MV-4-11 (cell line): ENCODE results near the gene HNRNPD.
"Not testable (repeated sequence)": the region's sequence is repeated elsewhere in the genome, so short reads cannot be mapped to it uniquely, and the experiment has no call there.

Experiments used
- DNase-seq: peaks from one replicate; lab custom pipeline; 2025; lab: John Stamatoyannopoulos, UW

HNRNPD gene, protein sequence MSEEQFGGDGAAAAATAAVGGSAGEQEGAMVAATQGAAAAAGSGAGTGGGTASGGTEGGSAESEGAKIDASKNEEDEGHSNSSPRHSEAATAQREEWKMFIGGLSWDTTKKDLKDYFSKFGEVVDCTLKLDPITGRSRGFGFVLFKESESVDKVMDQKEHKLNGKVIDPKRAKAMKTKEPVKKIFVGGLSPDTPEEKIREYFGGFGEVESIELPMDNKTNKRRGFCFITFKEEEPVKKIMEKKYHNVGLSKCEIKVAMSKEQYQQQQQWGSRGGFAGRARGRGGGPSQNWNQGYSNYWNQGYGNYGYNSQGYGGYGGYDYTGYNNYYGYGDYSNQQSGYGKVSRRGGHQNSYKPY

DNA sequence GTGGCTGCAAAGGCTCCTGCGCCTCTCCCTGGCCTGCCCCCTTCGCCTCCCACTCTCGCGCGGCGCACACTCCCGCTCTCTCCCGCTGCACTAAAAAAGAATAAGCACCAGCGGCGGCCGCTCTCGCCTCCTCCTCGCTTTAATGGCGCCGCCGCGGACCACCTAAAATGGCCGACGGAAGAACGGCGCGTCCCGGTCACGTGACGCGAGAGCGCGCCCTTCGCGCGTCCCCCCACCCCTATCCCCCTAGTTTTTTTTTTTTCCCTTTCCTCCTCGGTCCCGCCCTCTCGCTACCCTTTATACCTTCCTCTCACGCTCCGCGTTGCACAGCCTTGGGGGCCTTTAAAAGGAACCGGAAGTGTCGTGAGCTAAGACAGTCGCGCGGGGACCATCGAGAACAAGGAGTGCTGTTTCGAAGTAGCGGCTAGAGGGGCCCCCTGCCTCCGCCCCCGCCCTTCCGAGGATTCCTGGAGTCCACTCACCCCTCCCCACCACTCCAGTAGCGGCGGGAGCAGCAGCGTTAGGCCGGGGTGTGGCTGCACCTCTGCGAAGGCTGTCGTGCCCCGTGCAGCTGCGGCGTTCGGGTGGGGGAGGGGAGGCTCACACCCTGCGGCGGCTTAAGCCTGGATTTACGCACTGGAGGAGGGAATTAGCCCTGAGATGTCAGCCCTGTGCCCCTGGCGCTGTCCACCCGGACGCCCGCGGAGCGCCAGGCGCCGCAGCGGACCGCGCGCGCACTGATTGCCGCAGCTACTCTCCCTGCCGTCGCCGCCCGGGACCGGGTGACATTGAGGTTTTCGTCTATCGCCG is at the start of gene HNRNPD:
Gene HNRNPD (minus strand): TSS at position 176 of the 810 bp plus-strand sequence. CDS start 313 bp downstream, outside the sequence.
- DNase-seq = peak; percentile 99

DNA sequence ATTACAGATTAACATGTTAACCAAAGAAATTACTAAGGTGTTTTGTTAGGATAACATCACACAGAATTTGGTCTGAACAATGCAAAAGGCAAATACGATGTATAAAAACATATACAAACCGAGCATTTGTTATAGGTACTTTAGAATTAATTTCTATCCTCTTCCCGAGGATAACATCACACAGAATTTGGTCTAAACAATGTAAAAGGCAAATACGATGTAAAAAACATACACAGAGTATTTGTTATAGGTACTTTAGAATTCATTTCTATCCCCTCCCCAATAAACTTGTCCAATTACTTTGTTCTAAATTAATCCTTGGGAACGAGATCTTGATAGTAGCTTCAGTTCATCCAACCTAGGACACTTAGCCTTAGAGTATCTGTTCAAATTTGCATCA is 48.8 kb upstream of the HNRNPD start:
- DNase-seq = no peak

DNA sequence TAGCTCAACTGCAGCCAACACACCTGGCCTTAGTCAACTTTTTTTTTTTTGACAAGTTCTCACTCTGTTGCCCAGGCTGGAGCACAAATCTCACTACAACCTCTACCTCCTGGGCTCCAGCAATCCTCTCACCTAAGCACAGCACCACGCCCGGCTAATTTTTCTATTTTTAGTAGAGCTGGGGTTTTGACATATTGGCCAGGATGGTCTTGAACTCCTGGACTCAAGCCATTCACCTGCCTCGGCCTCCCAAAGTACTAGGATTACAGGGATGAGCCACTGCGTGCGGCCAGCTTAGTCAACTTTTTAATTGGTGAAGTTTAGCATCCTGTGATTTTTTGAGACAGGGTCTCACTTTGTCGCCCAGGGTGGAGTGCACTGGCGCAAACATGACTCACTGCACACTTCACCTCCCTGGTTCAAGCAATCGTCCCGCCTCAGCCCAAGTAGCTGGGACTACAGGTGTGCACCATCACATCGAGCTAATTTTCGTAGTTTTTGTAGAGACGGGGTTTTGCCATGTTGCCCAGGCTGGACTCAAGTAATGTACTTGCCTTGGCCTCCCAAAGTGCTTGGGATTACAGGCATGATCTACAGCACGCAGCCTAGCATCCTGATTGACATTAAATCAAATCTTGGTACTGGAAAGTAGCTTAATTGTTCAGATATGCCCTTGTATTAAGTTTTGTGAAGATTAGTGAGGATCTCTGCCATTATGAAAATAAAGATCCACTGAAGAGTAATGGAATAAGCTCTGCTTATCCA is 48.2 kb upstream of the HNRNPD start:
- no peak for DNase-seq

DNA sequence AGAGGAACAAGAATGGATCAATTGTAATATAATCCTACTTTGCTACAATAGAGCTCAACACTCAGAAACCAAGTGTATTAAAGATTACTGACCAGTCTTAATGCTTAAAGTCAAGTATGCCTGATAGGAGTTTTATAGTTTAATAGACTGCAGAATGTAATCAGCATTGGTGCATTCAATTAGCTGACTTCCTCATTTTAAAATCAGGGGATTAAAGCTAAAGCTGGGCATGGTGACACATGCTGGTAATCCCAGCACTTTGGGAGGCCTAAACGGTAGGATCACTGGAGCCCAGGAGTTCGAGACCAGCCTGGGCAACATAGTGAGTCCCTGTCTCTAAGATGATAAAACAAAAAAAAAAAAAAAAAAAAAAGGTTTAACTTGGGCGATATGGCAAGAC is 45.7 kb upstream of the HNRNPD start:
- DNase-seq = peak; percentile 79

DNA sequence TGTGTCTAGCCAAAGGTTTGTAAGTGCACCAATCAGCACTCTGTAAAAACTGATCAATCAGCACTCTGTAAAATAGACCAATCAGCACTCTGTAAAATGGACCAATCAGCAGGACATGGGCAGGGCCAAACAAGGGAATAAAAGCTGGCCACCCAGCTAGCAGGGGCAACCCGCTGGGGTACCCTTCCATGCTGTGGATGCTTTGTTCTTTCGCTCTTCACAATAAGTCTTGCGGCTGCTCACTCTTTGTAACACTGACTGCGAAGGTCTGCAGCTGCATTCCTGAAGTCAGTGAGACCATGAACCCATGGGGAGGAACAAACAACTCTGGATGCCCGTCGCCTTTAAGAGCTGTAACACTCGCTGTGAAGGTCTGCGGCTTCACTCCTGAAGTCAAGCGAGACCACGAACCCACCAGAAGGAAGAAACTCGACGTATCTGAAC is 42.2 kb upstream of the HNRNPD start:
- DNase-seq = no peak

DNA sequence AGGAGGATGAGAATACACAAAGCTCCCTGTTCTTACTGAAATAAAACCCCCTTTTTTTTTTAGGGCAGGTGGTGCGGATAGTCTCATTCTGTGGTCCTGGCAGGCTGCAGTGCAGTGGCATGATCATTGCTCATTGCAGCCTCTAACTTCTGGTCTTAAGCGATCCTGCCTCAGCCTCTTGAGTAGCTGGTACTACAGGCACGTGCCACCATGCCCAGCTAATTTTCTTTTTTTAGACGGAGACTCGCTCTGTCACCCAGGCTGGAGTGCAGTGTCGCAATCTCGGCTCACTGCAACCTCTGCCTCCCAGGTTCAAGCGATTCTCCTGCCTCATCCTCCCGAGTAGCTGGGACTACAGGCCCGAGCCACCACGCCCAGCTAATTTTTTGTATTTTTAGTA is 41.3 kb upstream of the HNRNPD start:
- DNase-seq = not testable (repeated sequence)

DNA sequence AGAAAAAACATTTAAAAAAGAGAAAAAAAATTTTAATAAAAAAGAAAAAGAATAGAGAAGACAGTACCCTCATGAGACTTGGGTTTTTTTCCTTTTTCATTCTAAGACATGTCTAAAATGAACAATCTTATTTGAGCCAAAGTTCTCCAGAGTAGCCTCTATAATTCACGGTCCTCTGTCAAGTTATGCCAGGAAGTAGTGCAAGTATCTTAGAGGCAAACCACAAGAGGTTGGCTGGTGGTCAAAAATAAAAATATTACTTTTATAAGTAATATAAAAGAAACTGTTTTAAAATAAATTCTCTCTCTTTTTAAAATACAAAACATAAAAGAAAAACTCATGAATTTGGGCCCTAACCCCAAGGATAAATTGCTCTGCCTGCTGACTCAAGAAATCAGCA is 29.9 kb upstream of the HNRNPD start:
- no peak for DNase-seq

DNA sequence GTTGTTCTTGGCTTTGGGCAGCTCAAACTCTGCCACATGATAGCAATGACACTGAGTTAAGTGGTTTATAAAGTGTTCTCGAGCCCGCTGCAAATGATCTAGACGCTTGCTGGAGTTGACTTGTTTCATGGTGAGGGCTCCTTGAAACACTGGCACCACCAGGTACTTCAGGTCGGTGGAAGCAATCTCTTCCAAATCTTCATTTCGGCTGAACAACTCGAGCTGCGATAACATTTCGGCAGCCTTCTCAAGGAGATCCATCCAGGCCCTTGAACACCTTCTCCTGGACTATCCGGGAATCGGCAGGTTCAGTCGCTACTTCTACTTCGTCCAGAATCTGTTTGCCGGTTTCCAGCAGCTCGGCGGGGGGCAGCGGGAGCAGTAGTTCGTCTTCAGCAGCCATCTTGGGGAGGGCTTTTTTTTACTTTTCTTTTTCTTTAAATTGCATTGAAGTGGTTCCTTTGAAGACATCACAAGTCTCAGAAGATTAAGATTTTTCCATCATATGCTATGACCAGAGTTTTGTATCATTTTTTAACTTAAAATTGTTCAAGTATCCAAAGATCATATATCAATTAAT is 28.5 kb upstream of the HNRNPD start:
- no peak for DNase-seq

DNA sequence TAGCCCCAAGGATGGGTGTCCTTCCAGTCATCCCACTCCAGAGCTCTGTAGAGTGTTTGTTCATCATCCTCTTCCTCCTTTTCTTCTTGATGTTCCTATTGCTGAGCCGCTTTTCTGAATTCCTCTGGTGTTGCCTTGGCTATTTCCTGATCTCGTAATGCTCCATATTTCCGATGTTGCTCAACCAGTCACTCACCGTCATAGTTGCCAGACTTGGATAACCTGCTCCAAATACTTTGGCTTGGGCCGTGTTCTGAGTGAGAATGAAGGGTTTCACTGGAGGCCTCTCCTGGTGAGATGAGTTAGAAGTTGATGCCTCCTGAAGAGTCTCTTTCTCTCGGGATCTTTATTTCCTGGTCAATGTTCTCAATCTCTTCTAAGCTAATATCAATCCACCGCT is 27.8 kb upstream of the HNRNPD start:
- no peak for DNase-seq

DNA sequence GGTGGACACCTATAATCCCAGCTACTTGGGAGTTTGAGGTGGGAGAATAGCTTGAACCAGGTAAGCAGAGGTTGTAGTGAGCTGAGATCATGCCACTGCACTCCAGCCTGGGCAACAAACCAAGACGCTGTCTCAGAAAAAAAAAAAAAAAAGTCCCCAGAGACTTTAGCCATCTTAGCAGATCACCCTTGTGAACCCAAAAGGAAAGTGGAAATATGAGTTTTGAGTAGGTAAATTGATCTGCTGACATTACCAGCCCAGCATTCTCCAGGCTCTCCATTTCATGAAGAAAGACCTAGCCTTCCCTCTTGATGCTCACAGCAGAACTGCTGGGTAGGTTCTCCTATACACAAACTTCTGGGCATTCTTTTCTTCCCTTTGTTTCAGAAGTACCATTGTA is 24.5 kb upstream of the HNRNPD start:
- no peak for DNase-seq

DNA sequence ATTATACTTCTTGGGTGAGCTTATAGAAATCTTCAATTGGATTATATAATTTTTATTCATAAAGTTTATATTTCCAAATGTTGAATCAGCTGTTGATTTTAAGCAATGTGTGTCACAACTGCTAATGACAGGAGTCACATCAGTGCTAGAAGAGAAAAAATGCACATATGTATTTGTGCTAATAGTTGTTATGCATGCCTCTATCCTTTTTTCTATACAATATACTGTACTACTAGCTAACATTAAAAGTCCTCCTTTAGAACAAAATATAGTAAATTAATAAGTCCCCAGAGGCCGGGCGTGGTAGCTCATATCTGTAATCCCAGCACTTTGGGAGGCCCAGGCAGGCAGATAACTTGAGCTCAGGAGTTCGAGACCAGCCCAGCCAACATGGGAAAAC is 23.7 kb upstream of the HNRNPD start:
- no peak for DNase-seq

DNA sequence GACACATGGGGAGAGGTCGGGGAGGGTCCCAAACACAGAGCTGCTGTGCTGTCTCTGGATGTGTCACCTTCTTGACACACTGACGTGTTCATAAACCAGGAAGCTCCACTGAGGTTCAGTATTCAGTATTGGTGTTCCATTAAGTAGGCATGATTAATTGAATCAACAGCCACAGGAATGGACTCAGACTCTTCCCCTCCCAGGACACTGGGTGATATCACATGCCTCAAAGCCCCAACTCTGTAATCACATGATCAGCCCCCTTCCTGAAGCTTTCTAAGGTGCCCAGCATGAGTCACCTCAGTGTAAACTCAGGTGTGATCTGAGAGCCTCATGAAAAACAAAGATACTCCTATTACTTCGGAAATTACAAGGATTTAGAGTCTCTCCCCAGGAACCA is 21.1 kb upstream of the HNRNPD start:
- no peak for DNase-seq

DNA sequence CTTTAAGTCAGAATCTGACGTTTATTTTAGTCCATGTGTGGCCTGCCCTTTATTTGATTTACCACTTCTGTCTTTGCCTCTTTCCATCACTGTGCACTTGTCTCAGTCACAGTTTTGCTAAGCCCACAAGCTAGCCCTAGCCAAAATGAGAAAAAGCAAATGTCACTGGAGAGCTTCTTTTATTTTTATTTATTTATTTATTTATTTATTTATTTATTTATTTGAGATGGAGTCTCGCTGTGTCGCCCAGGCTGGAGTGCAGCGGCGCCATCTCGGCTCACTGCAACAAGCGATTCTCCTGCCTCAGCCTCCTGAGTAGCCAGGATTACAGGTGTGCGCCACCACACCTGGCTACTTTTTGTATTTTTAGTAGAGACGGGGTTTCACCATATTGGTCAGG is 16.3 kb upstream of the HNRNPD start:
- not testable (repeated sequence) for DNase-seq

DNA sequence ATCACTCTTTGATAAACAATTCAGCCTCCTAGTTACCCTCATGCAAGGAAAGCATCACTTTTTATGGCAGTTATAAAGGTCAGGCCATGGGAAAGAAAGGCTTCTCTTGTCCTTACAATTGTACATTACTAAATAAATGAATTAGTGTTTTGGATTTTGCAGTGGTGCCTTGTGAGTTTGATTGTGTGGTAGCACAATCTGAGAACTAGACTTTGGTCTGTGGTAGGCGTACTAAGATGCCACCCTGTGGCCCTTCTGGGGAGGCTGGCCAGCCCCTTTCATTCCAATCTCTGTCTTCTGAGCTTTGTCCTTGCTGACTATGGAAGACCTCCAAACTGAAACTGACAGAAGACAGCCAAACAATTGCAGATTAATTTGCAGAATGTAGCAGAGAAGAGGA is 14.6 kb upstream of the HNRNPD start:
- DNase-seq = no peak

DNA sequence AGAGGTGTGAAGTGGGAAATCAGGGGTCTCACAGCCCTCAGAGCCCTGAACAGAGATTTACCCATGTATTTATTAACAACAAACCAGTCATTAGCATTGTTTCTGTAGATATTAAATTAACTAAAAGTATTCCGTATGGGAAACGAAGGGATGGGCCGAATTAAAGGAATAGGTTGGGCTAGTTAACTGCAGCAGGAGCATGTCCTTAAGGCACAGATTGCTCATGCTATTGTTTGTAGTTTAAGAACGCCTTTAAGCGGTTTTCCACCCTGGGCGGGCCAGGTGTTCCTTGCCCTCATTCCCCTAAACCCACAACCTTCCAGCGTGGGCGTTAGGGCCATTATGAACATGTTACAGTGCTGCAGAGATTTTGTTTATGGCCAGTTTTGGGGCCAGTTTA is 12.5 kb upstream of the HNRNPD start:
- not testable (repeated sequence) for DNase-seq

DNA sequence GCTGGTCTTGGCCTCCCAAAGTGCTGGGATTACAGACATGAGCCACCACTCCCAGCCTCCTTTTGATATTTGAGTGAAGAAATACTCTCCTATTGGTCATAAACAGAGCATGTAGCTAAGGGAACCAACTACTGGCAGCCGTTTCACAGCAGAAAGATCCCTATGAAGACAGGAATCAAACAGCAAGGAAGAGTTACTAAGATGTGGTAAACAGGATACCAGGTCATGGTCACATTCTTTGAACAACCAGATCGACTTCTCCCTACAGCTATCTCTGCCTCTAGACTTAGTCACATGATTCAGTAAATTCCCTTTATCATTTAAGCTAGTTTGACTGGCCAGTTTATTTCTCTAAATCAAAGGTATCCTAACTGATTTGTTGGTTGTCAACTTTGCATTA is 9.0 kb upstream of the HNRNPD start:
- no peak for DNase-seq

DNA sequence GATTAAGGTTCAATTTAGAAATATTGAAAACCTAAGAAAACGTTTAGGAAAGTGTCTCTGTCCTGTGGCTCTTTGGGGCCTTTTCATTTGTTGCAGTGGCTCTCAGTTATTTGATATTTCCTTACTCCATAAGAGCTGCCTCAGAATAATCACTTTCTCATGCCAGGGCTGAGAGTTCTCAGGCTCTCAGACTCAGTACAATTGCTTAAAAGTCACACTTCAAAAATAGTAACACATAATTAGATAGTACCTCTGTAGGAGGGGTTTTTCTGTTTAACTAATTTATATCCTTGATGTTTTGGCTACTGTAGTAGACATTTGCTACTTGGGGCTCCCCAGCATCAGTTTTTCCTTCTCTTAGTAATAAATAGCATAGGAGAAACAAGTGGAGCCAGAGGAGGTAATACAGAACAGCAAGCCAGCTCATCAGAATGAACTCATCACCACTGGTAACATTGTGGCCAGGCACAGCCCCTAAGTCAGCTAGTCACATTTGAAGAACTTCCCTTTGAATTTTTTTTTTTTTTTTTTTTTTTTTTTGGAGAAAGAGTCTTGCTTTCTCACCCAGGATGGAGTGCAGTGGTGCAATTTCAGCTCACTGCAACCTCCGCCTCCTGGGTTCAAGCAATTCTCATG is 8.0 kb upstream of the HNRNPD start:
- peak; percentile 60 for DNase-seq

DNA sequence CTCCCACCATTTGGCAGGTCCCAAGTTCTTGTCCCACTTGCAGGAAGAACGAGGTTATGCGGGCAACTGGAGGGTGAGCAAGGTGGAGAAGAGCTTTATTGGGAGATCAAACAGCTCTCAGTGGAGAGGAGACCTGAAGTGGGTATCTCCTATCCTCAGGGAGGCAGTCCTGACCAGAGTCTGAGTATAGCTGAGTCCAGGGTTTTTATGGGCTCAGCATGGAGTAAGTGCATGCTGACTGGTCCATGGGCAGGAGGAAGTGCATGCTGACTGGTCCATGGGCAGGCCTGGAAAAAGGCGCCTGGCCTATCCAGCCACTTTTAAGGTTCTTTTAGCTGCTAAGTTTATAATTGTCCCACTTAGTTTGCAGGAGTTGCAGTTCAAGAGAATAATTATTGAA is 7.4 kb upstream of the HNRNPD start:
- no peak for DNase-seq

DNA sequence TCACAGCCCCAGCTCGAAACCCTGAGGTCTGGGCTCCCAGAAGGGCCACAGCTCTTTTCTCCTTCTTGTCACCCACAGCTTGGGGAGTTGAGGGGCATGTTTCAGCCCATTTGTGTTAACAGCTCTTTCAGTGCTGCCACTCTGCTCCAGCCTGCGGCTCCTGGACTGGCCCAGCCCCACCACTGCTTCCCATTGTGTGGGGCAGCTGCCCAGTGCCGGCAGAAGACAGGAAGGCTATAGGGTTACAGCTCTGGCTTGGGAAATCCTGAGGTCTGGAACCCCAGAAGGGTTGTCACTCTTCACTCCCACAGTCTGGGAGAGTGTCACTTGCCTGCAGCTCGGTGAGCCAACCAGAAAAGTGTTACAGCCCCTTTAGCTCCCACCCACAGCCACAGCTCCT is 7.0 kb upstream of the HNRNPD start:
- DNase-seq = no peak

DNA sequence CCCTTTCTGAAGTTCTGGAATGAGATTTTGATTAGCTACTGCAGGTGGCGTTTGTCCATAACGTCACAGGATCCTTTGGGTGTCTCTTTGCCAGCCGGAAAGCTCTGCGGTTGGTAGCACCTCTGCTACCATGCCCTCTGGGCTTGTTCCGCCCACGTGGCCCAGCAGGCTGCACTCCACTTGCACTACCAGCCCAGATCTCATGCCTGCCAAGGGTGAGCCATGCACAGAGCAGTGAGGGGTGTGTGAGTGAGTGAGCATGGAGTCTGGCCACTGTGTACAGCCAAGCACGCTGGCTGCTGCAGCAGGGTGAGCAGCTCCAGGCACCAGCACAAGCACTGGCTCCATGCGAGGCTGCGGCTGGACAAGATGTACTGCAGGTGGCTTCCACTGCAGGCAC is 6.6 kb upstream of the HNRNPD start:
- no peak for DNase-seq

DNA sequence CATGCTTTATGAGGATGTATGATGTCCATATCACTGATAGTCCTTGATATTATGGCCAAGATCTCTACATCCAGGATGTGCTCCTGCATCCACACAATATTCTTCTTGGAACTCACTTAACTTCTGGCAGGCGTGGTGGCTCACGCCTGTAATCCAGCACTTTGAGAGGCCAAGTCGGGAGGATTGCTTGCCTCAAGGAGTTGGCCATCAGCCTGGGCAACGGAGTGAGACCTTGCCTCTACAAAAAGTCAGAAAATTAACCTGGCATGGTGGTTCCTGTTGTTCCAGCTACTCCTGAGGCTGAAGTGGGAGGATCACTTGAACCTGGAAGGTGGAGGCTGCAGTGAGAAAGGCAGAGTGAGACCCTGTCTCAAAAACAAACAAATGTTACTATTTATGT is 2.3 kb upstream of the HNRNPD start:
- no peak for DNase-seq

DNA sequence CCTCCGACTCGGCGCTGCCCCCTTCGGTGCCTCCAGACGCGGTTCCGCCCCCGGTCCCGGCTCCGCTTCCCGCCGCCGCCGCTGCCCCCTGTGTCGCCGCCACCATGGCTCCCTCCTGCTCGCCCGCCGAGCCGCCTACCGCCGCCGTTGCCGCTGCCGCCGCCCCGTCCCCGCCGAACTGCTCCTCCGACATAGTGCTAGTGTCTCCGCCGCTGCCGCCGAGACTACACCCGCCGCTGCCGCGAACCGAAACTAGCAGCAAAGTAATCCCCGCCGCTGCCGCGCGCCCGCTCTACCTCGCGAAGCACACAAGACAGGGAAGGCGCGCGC is 340 bp downstream of the HNRNPD start:
- DNase-seq = no peak
